GM18499 (cell line): Measurements from ENCODE around the gene ABCC10.
"Not testable (repeated sequence)": the region's sequence is repeated elsewhere in the genome, so short reads cannot be mapped to it uniquely, and the experiment has no call there.

Source experiments
- ATAC-seq: cut with Tn5 transposase; IDR thresholded peaks from one replicate; pipeline ENCODE4 v1.9.1; 2021; ENCODE audit warnings: moderate number of reproducible peaks; ENCODE audit not compliant: insufficient read depth, unreplicated experiment

ABCC10 gene

DNA sequence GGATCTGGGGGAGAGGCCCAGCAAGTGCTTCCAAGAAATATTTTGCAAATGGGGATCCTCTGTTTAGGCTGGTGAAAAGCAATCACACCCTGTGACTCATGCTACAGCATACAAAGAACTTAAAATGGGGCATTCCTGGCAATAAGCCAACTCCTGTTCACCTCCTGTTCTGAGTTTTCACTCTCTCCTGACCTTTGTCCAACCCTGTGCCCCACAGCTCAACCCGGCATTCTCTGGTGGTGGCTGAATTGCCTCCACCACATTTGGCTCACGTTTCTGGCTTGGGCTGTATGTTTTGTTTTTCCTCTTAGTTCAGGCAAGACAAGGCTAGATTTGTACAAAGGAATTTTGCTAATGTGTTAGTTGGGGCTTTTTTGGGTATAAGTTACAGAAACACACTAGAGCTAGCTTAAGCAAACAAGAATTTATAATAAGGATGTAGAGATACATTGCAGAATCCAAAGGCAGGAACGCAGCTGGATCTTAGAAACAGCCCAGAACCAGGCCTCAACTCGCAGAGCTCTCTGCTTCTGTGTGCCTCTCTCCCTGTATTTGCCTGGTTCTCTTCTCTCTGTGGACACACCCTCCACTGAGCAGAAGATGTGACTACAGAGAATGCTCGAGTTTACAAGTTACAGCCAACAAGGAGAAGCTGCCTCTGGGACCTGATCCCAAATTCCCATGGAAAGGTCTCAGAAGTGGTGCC lies 9.4 kb downstream of the ABCC10 start:
- ATAC-seq, result no peak

DNA sequence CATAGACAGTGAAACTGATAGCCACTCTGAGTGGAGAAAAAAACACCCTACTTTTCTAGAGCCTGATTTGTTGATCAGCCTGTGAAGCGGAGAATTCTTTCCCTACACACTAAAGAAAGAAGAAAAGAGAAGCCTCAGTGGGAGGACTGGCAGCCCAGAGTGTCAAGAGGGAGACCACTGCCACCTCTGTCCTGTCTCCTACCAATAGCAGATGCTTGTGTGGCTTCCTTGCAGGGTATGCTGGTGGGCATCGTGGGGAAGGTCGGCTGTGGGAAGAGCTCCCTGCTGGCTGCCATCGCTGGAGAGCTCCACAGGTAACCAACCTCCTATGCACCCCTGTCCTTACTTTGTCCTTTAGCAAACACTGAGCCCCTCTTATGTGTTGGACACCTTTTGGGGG lies 10.4 kb downstream of the ABCC10 start:
- no peak for ATAC-seq

DNA sequence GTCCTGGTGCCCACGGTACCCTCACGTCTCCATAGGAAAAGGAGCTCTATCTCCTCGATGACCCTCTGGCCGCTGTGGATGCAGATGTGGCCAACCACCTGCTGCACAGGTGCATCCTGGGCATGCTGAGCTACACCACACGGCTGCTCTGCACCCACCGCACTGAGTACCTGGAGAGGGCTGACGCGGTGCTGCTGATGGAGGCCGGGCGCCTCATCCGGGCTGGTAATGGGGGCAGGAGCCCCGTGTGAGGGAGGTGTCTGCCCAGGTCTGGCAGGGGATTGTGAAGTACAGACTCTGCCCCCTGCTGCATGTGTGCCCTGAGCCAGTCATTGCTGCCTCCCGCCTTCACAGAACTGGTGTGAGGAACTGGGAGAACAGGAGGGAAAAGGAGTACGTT lies 15.6 kb downstream of the ABCC10 start:
- no peak for ATAC-seq

DNA sequence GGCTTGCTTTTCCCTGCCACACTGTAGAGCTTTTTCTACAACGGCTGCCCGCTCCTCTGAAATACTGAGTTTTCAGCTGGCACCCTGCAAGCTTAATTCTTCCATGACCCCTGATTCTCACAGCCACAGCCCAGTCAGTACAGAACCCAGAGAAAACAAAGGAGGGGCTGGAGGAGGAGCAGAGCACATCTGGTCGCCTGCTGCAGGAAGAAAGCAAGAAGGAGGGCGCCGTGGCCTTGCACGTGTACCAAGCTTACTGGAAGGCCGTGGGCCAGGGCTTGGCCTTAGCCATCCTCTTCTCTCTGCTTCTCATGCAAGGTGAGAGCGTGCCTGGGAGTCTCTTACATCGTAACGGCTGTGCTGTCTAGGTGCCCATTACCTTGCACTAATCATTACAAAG lies 16.7 kb downstream of the ABCC10 start:
- no peak for ATAC-seq

DNA sequence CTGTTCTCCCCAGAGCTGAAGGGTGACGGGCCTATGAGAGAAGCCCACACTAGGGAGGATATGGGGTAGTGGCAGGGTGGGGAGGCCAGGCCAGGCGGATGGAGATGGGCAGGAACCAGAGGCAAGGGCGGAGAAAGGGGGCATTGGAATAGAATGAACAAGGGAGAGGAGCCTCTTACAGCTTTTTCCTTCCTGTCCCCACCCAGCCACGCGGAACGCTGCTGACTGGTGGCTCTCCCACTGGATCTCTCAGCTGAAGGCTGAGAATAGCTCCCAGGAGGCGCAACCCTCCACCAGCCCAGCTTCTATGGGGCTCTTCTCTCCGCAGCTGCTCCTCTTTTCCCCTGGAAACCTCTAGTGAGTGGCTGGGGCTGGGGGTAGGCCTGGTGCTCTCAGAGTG lies 17.2 kb downstream of the ABCC10 start:
- ATAC-seq, result no peak

DNA sequence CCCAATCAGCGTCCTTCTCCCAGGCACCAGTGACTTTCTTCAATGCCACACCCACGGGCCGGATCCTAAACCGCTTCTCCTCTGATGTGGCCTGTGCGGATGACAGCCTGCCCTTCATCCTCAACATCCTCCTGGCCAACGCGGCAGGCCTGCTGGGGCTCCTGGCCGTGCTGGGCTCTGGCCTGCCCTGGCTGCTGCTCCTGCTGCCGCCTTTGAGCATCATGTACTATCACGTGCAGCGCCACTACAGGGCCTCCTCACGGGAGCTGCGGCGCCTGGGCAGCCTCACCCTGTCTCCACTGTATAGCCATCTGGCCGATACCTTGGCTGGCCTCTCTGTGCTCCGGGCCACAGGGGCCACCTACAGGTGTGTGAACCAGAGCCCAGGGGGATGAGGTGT lies 18.2 kb downstream of the ABCC10 start:
- ATAC-seq, result no peak

DNA sequence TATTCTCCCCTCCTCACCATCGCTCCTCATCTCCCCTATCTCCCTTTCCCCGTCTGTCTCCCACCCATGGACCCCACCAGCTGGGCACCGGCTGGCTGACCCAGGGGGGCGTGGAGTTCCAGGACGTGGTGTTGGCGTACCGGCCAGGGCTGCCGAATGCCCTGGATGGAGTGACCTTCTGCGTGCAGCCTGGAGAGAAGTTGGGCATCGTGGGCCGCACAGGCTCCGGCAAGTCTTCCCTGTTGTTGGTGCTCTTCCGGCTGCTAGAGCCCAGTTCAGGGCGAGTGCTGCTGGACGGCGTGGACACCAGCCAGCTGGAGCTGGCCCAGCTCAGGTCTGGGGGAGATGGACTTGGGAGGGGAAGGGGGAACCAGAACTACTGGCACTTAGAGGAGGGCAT lies 20.3 kb downstream of the ABCC10 start:
- ATAC-seq, result no peak

DNA sequence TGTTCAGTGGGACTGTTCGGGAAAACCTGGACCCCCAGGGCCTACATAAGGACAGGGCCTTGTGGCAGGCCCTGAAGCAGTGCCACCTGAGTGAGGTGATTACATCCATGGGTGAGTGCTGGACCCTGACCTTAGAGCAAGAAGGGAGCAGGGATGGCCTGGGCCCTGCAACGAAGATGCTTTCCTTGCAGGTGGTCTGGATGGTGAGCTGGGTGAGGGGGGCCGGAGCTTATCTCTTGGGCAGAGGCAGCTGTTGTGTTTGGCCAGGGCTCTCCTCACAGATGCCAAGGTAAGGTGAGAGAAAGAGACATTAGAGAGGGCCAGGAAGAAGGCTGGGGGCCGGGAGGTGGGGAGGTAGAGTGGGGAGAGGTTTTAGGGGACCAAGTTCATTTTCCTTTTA lies 21.6 kb downstream of the ABCC10 start:
- ATAC-seq, result no peak

DNA sequence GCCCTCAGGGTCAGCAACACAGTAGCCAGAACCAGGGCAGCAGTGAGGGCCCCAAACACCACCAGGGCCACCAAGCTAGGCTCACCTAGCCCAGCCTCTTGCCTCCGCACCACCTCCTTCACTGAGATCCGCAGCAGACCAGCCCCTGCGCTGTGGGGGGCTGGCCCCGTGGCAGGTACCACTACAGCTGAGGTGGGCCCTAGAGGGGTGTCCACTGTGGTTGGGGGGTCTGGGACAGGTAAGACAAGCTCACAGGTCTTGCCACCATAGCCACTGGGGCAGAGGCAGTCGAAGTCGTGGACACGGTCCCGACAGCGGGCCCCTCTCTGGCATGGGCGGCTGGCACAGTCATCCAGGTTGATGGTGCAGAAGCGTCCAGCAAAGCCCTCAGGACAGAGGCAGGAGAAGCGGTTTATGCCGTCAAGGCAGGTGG lies 23.4 kb downstream of the ABCC10 start:
- no peak for ATAC-seq

DNA sequence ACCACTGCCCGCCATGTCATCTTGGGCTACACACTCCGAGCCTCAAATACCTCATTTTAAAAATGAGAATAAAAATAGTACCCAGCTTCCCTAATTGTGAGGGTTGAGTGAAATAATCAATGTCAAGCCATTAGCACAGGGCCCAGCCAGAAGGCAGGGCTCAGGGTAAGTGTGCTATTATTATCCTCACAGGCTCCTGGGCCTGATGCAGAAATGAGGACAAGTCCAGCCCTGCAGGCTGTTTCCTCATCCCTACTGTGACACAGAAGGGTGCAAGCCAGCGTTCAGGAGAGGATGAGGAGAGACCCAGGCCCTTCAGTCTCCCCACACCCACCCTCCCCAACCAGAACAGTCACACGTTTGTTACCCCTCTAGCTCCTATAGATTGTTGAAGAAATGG lies 24.0 kb downstream of the ABCC10 start:
- no peak for ATAC-seq

DNA sequence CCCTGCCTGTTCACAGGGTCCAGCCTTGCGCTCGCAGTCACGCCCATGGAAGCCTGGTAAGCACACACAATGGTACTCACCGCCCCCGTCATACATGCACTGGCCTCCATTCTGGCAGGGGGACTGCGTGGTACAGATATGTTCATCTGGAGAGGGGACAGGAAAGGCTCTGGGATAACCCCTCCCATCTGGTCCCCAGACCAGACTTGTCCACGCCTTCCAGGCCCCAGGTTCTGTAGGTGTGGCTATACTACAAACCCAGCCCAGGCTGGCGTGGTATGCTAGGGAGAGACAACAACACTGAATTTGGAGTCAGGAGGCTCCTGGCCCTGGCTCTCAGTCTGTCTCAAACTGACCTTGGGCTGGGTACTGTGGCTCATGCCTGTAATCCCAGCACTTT lies 24.6 kb downstream of the ABCC10 start:
- ATAC-seq, result no peak

DNA sequence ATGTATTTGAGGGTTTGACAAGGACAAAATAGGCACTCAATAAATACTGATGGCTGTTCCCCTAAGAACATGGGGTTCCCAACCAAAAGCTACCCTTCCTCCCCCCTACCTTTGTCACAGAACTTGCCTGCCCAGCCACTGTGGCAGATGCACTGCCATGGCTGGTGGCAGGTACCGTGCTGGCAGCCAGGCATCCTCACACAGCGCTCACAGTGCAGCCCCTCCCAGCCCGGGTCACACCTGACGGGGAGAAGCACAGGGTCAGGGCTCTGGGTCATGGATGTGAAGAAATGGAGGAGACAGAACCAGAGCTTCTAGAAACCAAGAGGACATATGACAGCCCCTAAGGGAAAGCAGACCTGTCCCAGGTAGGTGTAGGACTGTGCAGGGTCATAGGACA lies 25.6 kb downstream of the ABCC10 start:
- no peak for ATAC-seq

DNA sequence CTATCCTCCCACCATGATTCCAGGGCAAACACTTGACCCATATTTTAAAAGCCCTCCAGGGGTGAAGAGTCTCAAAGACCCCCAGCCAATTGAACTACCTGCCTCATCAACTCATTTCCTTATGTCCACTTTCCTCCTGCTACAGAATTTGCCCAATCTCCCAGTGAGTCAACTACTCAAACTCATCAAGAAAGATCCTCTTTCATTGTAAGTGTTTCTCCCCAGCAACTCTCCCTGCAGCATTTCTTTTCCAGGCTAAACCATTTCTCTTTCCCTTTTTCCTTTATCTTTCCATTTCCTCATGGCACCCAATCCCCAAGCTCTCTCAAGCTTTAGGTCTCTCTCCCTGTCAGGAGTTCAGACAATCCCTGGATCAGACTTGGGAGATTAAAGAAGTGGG lies 26.5 kb downstream of the ABCC10 start:
- ATAC-seq, result no peak

DNA sequence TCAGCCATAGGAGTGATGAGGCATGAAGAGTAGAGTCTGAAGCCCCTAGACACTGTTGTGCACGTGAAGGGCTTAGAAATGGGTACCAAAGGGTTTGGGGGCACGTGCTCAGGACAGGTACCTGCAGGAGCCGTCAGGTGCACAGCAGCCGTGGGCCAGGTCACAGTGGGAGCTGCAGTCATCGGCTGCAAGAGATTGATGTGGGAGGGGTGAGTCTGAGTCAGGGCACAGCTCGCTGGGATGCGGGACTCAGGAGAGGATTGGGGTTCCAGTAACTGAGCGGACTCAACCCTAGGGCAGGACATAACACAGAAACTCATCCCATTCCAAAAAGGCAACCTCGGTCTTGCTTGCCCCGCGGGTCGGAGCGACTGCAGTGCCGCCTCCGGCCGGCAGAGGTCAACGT lies 27.0 kb downstream of the ABCC10 start:
- no peak for ATAC-seq

DNA sequence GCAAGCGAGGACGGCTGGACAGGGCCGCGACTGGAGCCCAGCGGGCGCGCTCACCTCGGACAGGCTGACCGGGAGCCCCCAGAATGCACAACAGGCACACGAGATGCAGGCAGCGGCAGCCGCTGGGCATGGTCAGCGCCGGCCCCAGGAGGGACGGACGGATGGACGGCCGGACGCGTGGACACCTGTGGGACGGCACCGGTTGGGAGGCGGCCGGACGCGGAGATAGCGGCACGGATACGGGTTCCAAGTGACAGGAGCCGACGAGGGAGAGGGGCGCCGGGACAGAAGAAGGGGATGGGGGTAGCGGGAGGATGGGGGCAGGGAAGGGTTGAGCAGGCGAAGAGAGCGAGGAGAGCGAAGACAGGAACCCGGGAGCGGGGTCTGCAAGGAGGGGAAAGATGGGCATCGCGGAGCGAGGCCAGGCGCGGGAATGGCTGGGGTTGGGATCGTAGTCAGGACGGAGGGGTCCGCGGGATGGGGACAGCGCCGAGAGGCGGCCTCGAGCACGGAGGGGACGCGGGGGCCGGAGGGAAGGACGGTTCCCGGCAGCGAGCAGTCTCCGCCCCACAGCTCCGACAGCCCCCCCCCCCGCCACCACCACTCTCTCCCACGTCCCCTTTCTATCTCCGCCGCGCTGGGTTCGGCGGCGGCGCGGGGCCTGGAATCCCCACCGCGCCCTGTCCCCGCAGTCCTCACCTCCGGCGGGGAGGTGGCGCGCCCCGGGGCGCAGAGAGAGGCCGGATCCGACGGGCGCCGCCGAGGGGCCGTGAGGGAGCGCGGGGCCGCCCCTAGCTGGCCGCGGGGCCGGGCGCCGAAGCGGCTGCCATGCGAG lies 27.6 kb downstream of the ABCC10 start:
- no peak for ATAC-seq

DNA sequence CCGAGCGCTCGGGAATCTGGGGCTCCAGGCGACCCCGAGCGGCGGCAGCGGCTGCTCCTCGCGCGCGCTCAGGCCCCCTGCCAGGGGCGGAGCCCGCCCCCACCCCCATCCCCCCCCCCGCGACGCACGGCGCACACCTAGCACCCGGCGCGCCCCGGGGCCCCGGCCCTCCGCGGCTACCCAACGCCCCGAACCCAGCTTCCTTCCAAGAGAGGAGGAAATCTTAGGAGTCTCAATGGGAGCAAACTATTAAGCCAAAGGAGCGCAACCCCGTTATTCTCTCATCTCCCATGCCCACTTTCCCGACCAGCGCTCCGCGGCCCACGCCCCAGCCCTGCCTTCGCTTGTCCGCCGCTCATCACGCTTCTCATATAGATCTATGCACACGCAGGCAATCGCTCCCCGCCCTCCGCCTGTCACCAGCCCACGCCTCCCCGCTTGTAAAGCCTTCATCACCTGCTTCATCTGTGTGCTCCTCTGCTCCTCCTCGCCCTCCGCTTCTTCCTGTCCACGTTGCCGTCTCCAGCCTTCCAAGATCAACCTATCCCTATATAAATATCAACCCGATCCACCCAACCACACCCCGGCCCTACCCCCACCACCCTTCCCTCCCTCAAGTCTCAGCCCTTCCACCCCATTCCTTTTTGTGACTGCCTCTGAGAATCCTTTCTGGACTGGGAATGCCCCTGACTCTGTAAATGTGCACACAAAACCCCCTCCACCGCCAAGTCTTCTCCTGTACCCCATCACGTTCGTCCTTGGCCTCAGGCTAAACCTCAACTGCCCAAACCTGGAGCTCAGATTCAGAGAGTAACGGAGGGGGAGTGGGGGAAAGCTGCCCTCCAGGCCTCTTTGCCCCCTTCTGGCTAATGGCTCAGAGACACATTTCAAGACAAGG lies 28.4 kb downstream of the ABCC10 start, which contains the start of gene DLK2:
Gene DLK2, minus strand, starts transcription at position 18 of the 898 bp plus-strand sequence. CDS start 723 bp downstream, outside the sequence.
- ATAC-seq, result no peak

DNA sequence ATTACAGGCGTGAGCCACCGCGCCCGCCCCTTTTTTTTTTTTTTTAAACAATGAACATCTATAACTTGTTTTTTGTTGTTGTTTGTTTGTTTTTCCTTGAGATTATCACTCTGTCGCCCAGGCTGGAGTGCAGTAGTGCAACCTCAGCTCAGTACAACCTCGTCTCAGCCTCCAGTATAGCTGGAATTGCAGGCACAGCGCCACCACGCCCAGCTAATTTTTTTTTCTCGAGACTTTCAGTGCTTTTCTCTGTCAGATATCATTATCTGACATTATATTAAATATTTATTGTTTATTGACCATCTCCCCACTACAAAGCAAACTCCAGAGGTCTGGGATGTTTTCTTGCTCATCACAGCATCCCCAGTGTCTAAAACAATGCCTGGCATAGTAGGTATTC lies 30.3 kb downstream of the ABCC10 start:
- ATAC-seq, result no peak

DNA sequence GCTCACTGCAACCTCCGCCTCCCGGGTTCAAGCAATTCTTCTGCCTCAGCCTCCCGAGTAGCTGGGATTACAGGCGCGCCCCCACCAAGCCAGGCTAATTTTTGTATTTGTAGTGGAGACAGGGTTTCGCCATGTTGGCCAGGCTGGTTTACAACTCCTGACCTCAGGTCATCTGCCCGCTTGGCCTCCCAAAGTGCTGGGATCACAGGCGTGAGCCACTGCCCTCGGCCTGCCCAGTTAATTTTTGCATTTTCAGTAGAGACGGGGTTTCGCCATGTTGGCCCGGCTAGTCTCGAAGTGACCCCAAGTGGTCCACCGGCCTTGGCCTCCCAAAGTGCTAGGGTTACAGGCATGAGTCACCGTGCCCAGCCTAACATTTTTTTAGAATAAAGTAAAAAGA lies 30.8 kb downstream of the ABCC10 start:
- ATAC-seq, result not testable (repeated sequence)

DNA sequence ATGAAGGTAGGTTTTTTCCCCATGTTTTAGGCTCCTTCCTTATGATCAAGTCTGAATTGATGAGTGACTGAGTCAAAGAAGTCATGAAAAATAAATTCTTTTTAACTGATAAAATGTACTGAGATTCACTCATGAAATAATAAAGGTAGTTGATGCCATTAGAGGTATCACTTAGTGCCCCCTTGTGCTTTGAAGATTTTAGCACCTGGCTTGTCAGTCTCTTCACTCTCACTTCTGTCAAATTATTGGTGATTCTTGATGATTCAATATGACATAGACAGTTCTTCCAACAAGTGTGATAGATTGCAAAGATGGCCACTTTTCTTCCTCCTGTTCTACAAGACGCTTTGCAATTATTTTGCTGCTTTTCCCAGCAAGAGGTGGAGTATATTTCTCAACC lies 32.2 kb downstream of the ABCC10 start:
- ATAC-seq, result no peak

DNA sequence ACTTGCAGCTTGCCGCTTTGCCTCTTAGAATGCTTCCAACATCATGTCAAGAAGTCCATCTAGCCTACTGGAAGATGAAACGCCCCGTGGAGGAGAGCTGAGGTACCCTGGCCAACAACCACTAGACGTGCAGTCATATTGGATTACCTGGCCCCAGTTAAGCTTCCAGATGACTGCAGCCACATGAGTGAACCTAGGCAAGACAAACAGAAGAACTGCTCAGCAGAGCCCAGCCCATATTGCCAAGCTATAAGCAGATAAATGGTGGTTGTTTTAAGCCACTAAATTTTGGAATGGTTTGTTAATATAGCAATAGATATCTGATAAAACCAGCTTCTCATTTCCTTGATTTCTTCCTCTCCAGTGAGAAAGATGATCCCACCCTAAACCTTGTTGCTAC lies 32.7 kb downstream of the ABCC10 start:
- no peak for ATAC-seq

DNA sequence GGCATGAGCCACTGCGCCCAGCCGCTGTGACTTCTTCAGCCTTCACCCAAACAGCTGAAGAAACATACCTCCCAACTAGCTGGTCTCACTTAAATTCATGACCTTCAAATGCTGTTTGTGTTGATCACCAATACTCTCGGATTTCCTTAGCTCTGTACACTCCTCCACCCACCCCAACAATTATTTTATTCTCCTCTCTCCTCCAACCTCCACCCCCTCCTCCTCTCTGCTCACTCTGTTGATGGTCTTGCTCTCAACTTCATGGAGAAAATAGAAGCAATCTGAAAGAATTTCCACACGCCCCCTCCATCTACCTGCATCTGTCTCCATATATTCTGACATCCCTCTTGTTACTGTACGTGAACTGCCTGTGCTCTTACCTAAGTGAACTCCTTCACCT lies 34.6 kb downstream of the ABCC10 start:
- ATAC-seq, result no peak
